ENCODE results near the gene NCLN. TPM values are rescaled to one million over a fixed set of nuclear protein-coding genes. Genes with fewer than 3 reads are reported as not detected.
"Not testable (repeated sequence)": the region's sequence is repeated elsewhere in the genome, so short reads cannot be mapped to it uniquely, and the experiment has no call there.

Gene NCLN
- total RNA-seq, 2 donors from 2014 or later = 75.0 to 195 TPM

DNA sequence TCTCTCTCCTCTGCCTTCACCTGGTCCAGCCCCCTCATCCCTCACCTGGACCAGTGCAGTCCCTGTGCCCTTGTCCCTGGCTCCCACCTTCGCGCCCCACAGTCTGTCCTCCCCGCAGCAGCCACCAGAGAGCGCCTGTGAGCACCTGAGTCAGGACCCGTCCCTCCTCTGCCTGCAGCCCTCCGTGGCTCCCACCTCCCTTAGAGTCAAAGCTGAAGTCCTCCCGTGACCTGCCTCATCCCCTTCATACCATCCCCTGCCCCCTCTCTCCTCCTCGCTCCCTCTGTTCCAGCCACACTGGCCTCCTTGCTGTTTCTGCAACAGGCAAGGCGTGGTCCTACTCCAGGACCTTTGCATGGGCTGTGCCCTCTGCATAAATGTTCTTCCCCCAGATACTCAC, 49.1 kb downstream of the NCLN start:
- H3K9me3 ChIP-seq = no peaks in the 10 kb centered on the region
- TF ChIP-seq, protein P1, sequence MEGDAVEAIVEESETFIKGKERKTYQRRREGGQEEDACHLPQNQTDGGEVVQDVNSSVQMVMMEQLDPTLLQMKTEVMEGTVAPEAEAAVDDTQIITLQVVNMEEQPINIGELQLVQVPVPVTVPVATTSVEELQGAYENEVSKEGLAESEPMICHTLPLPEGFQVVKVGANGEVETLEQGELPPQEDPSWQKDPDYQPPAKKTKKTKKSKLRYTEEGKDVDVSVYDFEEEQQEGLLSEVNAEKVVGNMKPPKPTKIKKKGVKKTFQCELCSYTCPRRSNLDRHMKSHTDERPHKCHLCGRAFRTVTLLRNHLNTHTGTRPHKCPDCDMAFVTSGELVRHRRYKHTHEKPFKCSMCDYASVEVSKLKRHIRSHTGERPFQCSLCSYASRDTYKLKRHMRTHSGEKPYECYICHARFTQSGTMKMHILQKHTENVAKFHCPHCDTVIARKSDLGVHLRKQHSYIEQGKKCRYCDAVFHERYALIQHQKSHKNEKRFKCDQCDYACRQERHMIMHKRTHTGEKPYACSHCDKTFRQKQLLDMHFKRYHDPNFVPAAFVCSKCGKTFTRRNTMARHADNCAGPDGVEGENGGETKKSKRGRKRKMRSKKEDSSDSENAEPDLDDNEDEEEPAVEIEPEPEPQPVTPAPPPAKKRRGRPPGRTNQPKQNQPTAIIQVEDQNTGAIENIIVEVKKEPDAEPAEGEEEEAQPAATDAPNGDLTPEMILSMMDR (IDR thresholded peaks at IDR 0.05) = no peak
- no peak overlapping the region for H3K9ac ChIP-seq (ENCODE audit: low read depth in 2 of 2, low read length in 2 of 2)
- no peak for DNase-seq
- no peaks in the 10 kb centered on the region for H3K4me1 ChIP-seq
- H3K4me3 ChIP-seq = no peak overlapping the region
- H3K27ac ChIP-seq = no peak overlapping the region
- intact Hi-C loops (cut with DNase I) = no loop called here
- H3K27me3 ChIP-seq = no peaks in the 10 kb centered on the region
- no peaks in the 10 kb centered on the region for H3K36me3 ChIP-seq

DNA sequence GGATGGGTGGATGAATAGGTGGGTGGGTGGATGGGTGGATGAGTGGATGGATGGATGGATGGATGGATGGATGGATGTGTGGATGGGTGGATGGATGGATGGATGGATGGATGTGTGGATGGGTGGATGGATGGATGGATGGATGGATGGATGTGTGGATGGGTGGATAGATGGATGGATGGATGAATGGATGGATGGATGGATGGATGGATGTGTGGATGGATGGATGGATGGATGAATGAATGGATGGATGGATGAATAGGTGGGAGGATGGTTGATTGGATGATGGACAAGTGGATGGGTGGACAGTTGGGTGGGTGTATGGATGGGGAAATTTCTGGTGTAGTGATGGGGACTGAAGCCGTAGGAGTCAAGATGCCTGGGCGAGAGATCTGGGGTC, 49.9 kb downstream of the NCLN start:
- H3K36me3 ChIP-seq; H3K27me3 ChIP-seq; DNase-seq; H3K9me3 ChIP-seq; H3K4me3 ChIP-seq; H3K27ac ChIP-seq; intact Hi-C loops (cut with DNase I); H3K9ac ChIP-seq (ENCODE audit: low read depth in 2 of 2, low read length in 2 of 2); H3K4me1 ChIP-seq: not testable (repeated sequence)

DNA sequence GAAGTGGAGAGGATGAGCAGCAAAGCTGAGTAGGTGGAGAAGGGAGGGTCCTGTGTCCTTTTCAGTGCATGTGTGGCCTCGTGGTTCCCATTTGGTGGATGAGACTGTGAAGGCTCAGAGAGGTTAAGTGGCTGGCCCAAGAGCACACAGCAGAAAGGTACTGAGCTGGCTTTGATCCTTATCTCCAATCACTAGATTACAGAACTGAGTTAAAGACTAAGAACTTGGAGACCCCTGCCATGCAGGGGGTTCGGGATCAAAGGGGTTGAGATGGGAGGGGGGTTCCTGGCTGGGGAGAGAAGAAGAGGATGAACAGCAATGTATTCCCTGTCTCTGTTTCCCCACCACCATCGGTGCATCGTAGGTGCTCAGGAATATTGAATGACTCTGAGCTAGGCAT, 50.5 kb downstream of the NCLN start:
- no peak overlapping the region for H3K27ac ChIP-seq
- H3K4me1 ChIP-seq = no peaks in the 10 kb centered on the region
- H3K27me3 ChIP-seq = no peaks in the 10 kb centered on the region
- intact Hi-C loops (cut with DNase I) = no loop called here
- no peaks in the 10 kb centered on the region for H3K36me3 ChIP-seq
- DNase-seq = no peak
- TF ChIP-seq, protein P1 (IDR thresholded peaks at IDR 0.05) = no peak
- H3K9me3 ChIP-seq = no peaks in the 10 kb centered on the region
- H3K9ac ChIP-seq (ENCODE audit: low read depth in 2 of 2, low read length in 2 of 2) = no peak overlapping the region
- H3K4me3 ChIP-seq = no peak overlapping the region

DNA sequence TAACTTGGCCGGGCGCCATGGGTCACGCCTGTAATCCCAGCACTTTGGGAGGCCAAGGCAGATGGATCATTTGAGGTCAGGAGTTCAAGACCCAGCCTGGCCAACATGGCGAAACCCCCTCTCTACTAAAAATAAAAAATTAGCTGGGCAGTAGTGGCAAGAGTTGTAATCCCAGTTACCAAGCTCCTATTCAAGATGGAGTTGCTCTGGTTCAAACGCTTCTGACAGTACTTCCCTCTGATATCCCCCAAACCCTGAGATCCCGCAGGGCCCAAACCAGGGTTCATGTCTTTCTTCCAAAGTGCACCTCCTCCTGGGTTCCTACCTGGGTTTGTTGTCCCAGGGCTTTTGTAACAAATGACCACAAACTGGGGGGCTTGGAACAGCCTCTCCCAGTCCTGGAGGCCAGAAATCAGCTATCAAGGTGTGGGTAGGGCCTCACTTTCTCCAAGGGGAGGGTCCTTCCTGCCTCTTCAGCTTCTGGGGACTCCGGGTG, 52.4 kb downstream of the NCLN start:
- TF ChIP-seq, protein P1 (IDR thresholded peaks at IDR 0.05) = no peak
- Histone ChIP-seq H3K4me1 (no peaks in the 10 kb centered on the region), H3K36me3 (no peaks in the 10 kb centered on the region), H3K27me3 (no peaks in the 10 kb centered on the region), H3K9me3 (no peaks in the 10 kb centered on the region), H3K27ac (no peak overlapping the region), H3K9ac (ENCODE audit: low read depth in 2 of 2, low read length in 2 of 2) (no peak overlapping the region), H3K4me3 (no peak overlapping the region)
- intact Hi-C loops (cut with DNase I) = no loop called here
- DNase-seq = no peak

DNA sequence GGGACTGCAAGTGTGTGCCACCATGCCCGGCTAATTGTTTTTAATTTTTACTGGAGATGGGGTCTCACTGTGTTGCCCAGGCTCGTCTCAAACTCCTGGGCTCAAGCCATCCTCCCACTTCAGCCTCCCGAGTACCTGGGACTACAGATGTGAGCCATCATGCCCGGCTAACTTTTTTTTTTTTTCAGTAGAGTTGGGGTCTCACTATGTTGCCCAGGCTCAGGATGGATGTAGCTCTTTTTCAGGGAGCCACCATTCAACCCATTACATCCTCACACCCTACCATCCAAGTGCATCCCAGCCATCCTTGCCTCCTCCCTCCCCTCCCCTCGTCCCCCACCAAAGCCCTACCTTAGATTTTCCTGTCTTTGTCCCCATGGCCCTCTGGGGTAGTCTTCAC, 53.6 kb downstream of the NCLN start:
- no peak overlapping the region for H3K9ac ChIP-seq (ENCODE audit: low read depth in 2 of 2, low read length in 2 of 2)
- H3K9me3 ChIP-seq = no peaks in the 10 kb centered on the region
- no peak overlapping the region for H3K27ac ChIP-seq
- no peaks in the 10 kb centered on the region for H3K36me3 ChIP-seq
- no peak for DNase-seq
- no peaks in the 10 kb centered on the region for H3K4me1 ChIP-seq
- intact Hi-C loops (cut with DNase I) = no loop called here
- TF ChIP-seq, protein P1 (IDR thresholded peaks at IDR 0.05) = no peak
- no peak overlapping the region for H3K4me3 ChIP-seq
- no peaks in the 10 kb centered on the region for H3K27me3 ChIP-seq

DNA sequence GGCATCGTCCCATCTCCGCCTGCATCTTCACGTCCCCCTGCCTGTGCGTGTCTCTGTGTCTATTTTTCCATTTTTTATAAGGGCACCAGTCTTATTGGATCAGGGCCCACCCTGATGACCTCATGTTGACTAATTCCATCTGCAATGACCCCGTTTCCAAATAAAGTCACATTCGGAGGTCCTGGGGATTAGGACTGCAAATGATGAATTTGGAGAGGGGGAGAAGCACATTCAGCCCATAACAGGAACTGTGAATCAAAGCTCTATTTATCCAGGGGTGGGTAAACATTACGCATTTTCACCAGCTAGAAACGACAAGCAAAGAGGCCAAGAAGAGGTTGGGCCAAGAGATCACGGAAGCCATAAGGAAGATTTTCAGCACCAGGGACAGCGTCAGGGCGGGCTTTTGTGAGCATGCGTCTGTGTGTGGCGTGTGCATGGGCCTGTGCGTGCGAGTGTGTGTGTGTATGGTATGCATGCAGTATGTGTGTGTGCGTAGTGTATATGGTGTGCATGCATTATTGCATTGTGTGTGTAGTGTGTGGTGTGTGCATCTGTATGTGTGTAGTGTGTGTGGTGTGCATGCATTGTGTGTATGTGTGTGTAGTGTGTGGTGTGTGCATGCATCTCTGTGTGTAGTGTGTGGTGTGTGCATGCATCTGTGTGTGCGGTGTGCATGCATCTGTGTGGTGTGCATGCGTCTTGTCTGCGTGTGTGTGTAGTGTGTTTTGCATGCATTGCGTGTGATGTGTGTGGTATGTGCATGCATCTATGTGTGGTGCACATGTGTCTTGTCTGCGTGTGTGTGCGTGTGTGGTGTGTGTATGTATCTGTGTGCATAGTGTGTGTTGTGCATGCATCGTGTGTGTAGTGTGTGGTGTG, 58.3 kb downstream of the NCLN start:
- intact Hi-C loops (cut with DNase I) = no loop called here
- DNase-seq = peak; percentile 63

More for the DNA sequence above, 58.3 kb downstream of the NCLN start:
- no peak overlapping the region for H3K4me3 ChIP-seq
- TF ChIP-seq, protein P1 (IDR thresholded peaks at IDR 0.05) = no peak
- no peak overlapping the region for H3K9ac ChIP-seq (ENCODE audit: low read depth in 2 of 2, low read length in 2 of 2)
- no peaks in the 10 kb centered on the region for H3K36me3 ChIP-seq
- H3K4me1 ChIP-seq = no peaks in the 10 kb centered on the region
- no peaks in the 10 kb centered on the region for H3K27me3 ChIP-seq
- H3K9me3 ChIP-seq = no peaks in the 10 kb centered on the region
- H3K27ac ChIP-seq = no peak overlapping the region

Measured in colonic mucosa (tissue), 4 donors.